DND-41 (cell line): ENCODE measurements around the gene SLC5A6.

ENCODE experiments used
- ATAC-seq: fragments of 200-7000 bp; cut with Tn5 transposase; 3 replicates; pipeline ENCODE4 v1.9.1; 2021; ENCODE audit warnings: low read depth; ENCODE audit not compliant: insufficient read depth
- DNase-seq: peaks from one replicate; pipeline ENCODE4 v3.0.0-alpha.2; 2020
- H2AFZ ChIP-seq: 2 replicates; pipeline ENCODE4 v1.6.0; 2012; ENCODE audit warnings: low read depth, low read length
- H3K27ac ChIP-seq: 2 replicates; pipeline ENCODE4 v1.5.1; 2012; ENCODE audit warnings: low read length, inconsistent platforms
- H3K27me3 ChIP-seq: fragments of 200-600 bp; sonication (generic); 2 replicates; pipeline ENCODE4 v1.6.0; 2012; ENCODE audit warnings: low read length, mild to moderate bottlenecking, inconsistent platforms; ENCODE audit not compliant: insufficient read depth, poor library complexity
- H3K36me3 ChIP-seq: 2 replicates; pipeline ENCODE4 v1.5.1; 2012; ENCODE audit warnings: low read length, inconsistent platforms; ENCODE audit not compliant: insufficient read depth
- H3K4me1 ChIP-seq: 2 replicates; pipeline ENCODE4 v1.5.1; 2012; ENCODE audit warnings: mild to moderate bottlenecking, low read length; ENCODE audit not compliant: insufficient read depth
- H3K4me2 ChIP-seq: 2 replicates; pipeline ENCODE4 v1.6.0; 2012; ENCODE audit warnings: mild to moderate bottlenecking, moderate library complexity, low read length, inconsistent platforms; ENCODE audit not compliant: insufficient read depth
- H3K4me3 ChIP-seq, 2 experiments: fragments of 200-600 bp in 1 of 2; shearing (Covaris generic) in 1 of 2; 2 replicates each; pipeline ENCODE4 v1.5.1; 2012 to 2016; ENCODE audit warnings: inconsistent platforms in 2 of 2, low read length in 2 of 2, mild to moderate bottlenecking in 2 of 2, low read depth in 1 of 2, moderate library complexity in 1 of 2
- H3K79me2 ChIP-seq: 2 replicates; pipeline ENCODE4 v1.6.0; 2012; ENCODE audit warnings: low read length, inconsistent platforms; ENCODE audit not compliant: insufficient read depth
- H3K9ac ChIP-seq: 2 replicates; pipeline ENCODE4 v1.6.0; 2012; ENCODE audit warnings: low read depth, mild to moderate bottlenecking, inconsistent platforms, low read length, moderate library complexity
- H3K9me3 ChIP-seq: 2 replicates; pipeline ENCODE4 v1.5.1; 2012; ENCODE audit warnings: low read length, moderate library complexity, mild to moderate bottlenecking, inconsistent platforms; ENCODE audit not compliant: insufficient read depth, severe bottlenecking
- H4K20me1 ChIP-seq: 2 replicates; pipeline ENCODE4 v1.6.0; 2012; ENCODE audit warnings: low read length; ENCODE audit not compliant: insufficient read depth
- EZH2 ChIP-seq: IDR thresholded peaks from 3 replicates; pipeline ENCODE4 v1.6.1; 2012; ENCODE audit warnings: borderline replicate concordance, low read depth, mild to moderate bottlenecking, moderate library complexity, low read length, inconsistent platforms; ENCODE audit not compliant: severe bottlenecking
- TF ChIP-seq, protein P1 (sequence below): IDR thresholded peaks from 2 replicates; pipeline ENCODE4 v1.5.1; 2012; ENCODE audit warnings: borderline replicate concordance, low read length, moderate library complexity, mild to moderate bottlenecking; ENCODE audit not compliant: poor library complexity, severe bottlenecking; ENCODE audit errors: extremely low read depth

The SLC5A6 gene

DNA sequence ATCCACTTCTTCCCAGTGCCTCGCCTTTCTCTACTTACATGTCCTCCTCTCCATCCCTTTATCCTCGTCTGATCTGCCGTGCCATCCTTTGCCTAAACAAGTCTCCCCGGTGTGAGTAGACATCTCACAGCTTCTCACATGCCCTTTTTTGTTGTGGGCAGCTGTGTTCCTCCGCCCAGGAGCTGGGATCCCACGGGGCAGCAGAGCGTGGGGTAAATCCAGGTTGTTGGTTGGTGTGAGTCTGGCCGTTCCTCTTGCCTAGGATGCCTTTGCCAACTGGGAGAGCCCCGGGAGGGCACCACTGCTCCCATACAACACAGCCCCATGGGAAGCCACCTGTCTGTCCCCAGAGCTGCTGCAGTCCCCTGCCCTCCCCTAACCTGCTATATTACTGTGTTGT lies 28.3 kb upstream of the SLC5A6 start:
- Histone ChIP-seq H4K20me1 (peaks cover 35% of the 10 kb centered on the region; the same call in 1 of the 2 replicates), H3K27ac (no peak overlapping the region), H3K4me1 (no peaks in the 10 kb centered on the region), H2AFZ (no peak overlapping the region), H3K27me3 (no peaks in the 10 kb centered on the region), H3K36me3 (peaks cover 96% of the 10 kb centered on the region), H3K4me2 (no peak overlapping the region), H3K9ac (no peak overlapping the region), H3K4me3 (no peak overlapping the region), H3K9me3 (no peaks in the 10 kb centered on the region), H3K79me2 (no peaks in the 10 kb centered on the region)
- no peak for ATAC-seq
- DNase-seq, result no peak
- no peak for TF ChIP-seq EZH2
- TF ChIP-seq, protein P1, sequence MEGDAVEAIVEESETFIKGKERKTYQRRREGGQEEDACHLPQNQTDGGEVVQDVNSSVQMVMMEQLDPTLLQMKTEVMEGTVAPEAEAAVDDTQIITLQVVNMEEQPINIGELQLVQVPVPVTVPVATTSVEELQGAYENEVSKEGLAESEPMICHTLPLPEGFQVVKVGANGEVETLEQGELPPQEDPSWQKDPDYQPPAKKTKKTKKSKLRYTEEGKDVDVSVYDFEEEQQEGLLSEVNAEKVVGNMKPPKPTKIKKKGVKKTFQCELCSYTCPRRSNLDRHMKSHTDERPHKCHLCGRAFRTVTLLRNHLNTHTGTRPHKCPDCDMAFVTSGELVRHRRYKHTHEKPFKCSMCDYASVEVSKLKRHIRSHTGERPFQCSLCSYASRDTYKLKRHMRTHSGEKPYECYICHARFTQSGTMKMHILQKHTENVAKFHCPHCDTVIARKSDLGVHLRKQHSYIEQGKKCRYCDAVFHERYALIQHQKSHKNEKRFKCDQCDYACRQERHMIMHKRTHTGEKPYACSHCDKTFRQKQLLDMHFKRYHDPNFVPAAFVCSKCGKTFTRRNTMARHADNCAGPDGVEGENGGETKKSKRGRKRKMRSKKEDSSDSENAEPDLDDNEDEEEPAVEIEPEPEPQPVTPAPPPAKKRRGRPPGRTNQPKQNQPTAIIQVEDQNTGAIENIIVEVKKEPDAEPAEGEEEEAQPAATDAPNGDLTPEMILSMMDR, result no peak

- Histone ChIP-seq H3K79me2 (no peaks in the 10 kb centered on the region), H2AFZ (no peak overlapping the region), H3K4me3 (no peak overlapping the region), H3K27me3 (no peaks in the 10 kb centered on the region), H3K27ac (no peak overlapping the region), H3K9ac (no peak overlapping the region), H3K36me3 (peaks cover 100% of the 10 kb centered on the region), H3K9me3 (no peaks in the 10 kb centered on the region), H3K4me1 (no peaks in the 10 kb centered on the region), H4K20me1 (peaks cover 35% of the 10 kb centered on the region; the same call in 1 of the 2 replicates), H3K4me2 (no peak overlapping the region)
- ATAC-seq (no peak), DNase-seq (no peak)
- no peak for TF ChIP-seq EZH2
- TF ChIP-seq, protein P1, result no peak
These were observed 26.9 kb upstream of the SLC5A6 start for GRCh38 chr2:27238976-27239375.

- no peaks in the 10 kb centered on the region for H3K27me3 ChIP-seq
- H3K27ac ChIP-seq, result no peak overlapping the region
- ATAC-seq, result no peak
- H3K9ac ChIP-seq, result no peak overlapping the region
- H3K4me2 ChIP-seq, result no peak overlapping the region
- H2AFZ ChIP-seq, result no peak overlapping the region
- TF ChIP-seq, protein P1, result no peak
- no peak for TF ChIP-seq EZH2
- peaks cover 100% of the 10 kb centered on the region for H3K36me3 ChIP-seq
- DNase-seq, result no peak
- peaks cover 35% of the 10 kb centered on the region; the same call in 1 of the 2 replicates for H4K20me1 ChIP-seq
- no peaks in the 10 kb centered on the region for H3K79me2 ChIP-seq
- H3K4me1 ChIP-seq, result no peaks in the 10 kb centered on the region
- no peak overlapping the region for H3K4me3 ChIP-seq
- H3K9me3 ChIP-seq, result no peaks in the 10 kb centered on the region
These were observed 25.4 kb upstream of the SLC5A6 start for GRCh38 chr2:27237341-27237945.

- Histone ChIP-seq H3K9ac (no peak overlapping the region), H3K27me3 (no peaks in the 10 kb centered on the region), H3K4me2 (no peak overlapping the region), H4K20me1 (peaks cover 33% of the 10 kb centered on the region; the same call in 1 of the 2 replicates), H3K27ac (no peak overlapping the region), H3K36me3 (peaks cover 100% of the 10 kb centered on the region), H2AFZ (no peak overlapping the region), H3K4me1 (no peaks in the 10 kb centered on the region), H3K4me3 (no peak overlapping the region), H3K79me2 (no peaks in the 10 kb centered on the region), H3K9me3 (no peaks in the 10 kb centered on the region)
- no peak for DNase-seq
- ATAC-seq, result no peak
- no peak for TF ChIP-seq EZH2
- TF ChIP-seq, protein P1, result no peak
These were observed 24.6 kb upstream of the SLC5A6 start for GRCh38 chr2:27236626-27237025.
